Activated naive CD4-positive, alpha-beta T cell treated with Interleukin-2 at 50 U/mL for 16 hours (primary cell): Measurements from ENCODE around the gene TBC1D9B.
A peak's percentile ranks its signal among the peaks of the same experiment; 100 is the strongest.

Experiments used
- DNase-seq: peaks from one replicate; pipeline ENCODE4 v3.0.0-alpha.2; 2020

The TBC1D9B gene

DNA sequence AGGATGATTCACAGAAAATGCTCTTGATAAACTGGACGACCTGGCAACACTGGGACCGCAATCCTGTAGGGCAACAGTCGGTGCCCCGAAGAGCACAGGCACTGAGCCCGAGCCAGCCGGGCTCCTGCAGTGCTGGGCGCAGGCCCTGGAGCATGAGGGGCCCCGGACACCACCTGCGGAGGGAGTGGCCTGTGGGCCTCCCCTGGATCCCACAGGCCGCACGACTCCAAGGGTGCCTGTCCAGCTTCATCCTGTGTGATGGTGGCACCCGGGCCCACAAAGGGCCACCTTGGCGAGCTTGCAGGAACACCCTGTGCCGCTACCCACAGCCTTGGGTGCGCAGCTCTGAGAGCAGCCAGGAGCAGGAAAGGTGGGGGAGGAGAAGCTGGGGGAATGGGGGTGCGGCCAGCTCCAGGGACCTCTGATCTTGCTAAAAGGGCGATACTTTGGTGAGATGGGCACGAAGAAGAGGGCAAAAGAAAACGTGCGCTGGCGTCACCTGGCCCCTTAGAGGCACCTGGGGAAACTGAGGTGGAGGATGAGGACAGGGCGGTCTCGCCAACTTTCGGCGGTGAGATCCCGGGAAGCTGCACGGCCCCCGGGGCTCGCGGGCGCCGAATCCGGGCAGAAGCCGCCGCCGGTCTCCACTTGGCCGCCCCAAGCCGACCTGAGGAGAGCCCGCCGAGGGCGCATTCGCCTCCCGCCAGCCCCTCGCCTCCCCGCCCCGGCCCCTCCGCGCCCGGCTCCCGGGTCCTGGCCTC, 722 bp downstream of the TBC1D9B start:
- peak; percentile 28 for DNase-seq

DNA sequence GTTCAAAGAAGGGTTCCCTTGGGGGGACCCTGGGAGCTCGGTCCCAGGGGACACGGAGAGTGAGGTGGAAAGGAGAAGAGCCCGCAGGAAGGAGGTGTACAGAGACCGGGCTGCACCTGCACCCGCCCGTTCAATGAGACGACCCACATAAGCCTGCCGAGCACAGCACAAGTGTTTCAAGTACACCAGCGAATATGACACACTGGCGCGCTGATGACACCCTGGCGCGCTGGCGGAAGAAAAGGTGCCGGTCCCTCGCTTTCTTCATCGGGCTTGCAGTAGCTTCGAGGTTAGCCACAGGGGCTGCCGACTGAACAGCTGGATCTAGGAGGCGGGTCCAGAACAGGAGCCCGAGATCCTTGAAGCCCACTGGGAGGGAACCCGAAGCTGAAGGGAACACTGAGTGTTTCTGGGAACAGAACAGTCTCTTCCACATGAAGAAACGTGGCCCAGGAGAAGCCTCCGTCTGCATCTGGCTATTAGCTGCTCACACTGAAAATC, 1.4 kb downstream of the TBC1D9B start:
- DNase-seq: no peak

- DNase-seq: no peak
These were observed 2.5 kb downstream of the TBC1D9B start for GRCh38 chr5:179905161-179905560.

- no peak for DNase-seq
These were observed 3.1 kb downstream of the TBC1D9B start for GRCh38 chr5:179904463-179905160.

GRCh38 chr5:179902763-179903158, 4.9 kb downstream of the TBC1D9B start:
- no peak for DNase-seq

GRCh38 chr5:179901915-179902762, 5.6 kb downstream of the TBC1D9B start:
- no peak for DNase-seq

DNA sequence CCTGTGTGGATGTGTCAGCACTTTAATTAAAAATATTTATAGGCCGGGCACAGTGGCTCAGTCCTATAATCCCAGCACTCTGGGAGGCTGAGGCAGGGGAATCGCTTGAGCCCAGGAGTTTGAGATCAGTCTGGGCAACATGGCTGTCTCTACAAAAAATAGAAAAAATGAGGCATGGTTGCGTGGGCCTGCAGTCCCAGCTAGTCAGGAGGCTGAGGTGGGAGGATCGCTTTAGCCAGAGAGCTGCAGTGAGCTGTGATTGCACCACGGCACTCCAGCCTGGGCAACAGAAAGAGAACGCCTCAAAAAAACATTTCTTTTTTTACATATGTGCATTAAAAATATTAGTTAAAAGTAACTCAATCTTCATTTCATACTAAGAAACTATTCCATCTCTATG, 6.2 kb downstream of the TBC1D9B start:
- no peak for DNase-seq

DNA sequence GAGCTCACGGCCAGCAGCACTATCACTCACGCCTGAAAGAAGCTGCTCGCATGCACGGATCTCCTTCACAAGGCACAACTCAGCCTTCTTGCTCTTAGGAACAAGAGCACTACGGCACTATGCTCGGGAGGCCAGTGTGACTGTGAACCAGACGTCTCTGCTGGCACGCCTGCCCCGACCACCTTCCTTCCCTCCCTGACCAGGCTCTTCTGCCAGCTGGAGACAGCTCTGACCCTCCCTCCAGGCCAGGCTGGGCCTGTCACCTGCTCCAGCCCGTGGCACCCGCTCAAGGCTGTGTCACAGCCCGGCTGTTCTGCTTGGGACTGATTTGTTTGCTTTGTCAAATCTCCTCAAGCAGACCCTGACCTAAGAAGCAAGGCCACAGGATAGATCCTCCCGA, 7.0 kb downstream of the TBC1D9B start:
- DNase-seq: no peak

- DNase-seq: no peak
These were observed 7.5 kb downstream of the TBC1D9B start for GRCh38 chr5:179900206-179900605.

DNA sequence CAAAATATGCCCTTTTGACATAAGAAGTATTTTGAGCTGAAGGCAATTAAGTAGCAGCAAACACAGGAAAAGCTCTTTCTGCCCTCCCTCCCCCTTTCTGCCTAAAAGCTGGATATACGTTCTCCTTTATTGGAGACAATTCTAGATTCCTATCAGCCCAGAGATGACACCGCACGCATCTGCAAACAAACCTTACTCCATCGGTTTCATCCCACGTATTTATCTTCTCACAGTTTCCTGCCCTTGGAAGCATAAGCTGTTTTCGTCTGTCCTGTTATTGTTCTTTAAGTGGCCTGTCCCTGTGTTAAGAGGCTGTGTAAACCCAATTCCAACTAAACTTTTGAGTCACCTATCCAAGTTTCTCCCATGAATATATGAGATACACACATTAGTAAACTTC, 11.8 kb downstream of the TBC1D9B start:
- no peak for DNase-seq

DNA sequence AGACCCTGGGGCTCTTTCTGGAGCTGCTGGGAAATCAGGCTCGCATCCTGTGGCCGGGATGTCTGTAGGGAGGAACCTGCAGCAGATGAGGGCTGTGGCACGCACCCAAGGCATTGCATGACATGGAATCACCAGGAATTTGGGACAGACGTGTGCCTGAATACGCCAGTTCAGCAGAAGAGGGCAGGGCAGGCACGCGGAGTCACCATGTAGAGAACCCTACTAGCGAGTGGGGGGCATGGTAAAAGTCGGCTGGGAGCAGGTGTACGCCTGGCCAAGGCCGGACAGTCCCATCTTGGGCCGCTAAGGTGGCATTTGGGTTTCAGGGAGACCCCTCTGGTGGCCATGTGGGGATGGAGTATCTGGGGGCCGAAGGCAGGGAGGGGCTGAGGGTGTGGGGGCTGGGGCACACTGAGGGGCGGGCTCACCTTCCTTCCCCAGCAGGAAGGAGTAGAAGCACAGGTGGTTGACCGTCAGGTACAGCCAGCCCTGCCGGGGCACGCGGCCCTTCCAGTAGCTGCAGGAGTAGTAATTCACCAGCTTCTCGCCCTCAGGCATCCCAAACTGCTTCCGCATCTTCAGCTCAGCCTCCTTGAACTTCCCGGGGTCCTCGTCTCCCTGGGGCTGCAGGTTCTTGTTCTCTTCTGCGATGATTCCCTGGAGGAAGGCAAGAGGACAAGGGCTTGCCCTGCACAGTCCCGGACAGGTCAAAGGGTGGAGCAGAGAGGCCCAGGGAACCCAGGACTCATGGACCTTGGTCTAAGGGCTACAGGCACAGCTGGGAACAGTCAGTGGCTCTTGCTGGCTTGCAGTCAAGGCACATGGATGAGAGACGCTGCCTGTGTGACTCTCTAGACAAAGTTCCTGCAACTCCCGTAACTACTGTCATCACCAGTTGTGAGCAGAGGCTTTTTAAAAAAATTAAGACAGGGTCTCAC, 13.5 kb downstream of the TBC1D9B start:
- no peak for DNase-seq

DNA sequence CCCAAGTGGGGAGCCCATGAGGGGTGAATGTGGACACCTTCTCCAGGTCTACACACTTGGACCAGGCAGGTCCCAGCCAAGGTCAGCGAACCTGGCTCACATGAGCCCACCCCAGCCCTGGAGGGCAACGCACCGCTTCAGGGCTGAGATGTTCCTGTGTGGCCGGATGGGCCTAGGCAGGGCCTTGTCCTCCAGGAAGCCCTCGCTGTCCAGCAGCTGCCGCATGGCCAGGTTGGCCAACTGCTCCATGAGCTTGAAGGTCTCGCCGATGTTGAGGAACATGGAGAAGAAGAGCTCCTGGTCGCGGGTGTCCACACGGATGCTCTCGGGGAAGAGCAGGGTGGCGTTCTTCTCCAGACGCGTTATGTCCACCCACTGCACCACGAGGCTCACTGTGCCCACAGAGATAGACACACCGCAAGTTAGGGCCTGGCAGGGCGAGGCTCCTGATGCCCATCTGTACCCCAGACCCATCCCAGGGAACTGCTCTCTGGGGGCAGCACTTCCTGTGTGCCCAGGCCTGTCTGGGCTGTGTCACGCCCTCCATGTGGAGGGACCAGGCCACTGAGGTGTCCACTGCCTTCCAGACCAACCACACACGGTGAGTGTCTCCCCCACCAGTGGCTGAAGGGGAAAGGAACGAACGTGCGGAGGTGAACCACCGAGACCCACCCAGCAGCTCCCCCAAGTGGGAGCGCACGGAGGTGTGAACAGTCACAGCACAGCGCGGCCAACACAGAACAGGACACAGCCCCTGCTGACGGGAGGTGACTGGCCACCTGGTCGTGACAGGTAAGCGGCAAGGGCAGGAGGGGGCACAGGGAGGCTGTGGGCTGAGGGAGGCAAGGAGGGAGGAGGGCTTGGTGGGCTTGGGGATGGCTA, 14.4 kb downstream of the TBC1D9B start:
- DNase-seq: no peak

DNA sequence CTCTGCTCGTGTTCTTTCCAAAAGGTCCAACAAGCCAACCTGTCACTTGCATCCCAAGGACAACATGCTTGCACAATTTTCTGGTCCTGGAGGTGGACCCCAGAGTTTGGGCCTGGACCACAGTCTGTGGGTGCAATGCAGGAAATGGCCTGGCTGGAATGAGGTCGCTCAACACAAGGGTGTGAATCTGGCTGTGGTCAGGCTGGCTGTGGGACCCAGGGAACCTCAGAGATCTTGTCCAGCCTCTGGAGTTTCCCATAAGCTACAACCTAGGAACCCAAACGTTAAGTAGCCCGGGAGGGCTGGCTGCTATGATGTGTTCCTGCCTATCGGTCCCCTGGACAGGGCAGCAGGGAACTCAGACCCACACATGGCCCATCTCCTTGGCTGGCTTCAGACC, 15.4 kb downstream of the TBC1D9B start:
- DNase-seq: no peak

DNA sequence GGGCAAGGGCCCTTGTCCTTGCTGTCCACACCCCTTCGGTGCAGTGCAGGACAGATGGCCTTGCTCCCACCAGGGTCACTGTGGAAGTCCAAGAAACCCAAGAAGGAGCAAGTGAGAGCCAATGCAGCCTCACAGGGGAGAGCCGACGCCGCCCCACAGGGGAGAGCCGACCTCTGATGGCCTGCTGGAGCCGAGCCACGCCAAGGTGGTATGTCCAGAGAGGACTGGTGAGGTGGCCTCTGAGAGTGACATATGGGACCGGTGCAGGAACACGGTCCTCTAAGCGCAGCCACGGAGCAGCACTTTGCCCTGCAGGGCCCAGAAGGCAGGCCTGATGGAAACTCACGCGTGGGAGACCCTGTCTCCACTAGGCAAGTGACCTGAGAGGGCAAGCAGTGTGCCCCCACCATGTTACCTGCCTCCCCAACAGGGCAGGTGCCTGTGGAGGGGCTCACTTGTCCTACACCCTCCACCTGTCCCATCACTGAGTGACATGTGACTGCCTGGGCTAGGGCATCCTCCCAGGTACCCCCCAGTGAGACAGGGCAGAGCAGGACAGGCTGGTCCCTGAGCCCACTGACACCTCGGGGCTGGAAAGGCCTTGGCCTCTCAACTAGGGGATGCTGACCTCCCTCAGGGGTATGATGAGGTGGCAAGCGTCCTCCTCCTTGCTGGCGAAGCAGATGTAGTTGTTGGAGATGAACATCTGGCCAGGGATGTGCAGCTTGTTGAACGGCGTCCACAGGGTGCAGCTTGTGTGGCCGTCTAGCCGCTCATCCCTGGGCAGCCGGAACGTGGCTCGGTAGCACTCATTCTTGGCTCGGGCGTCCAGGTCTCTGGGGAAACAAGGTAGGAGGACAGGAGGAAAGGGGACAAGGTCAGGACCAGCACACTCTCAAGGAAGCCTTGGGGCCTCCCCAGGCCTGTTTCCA, 16.7 kb downstream of the TBC1D9B start:
- DNase-seq: no peak

GRCh38 chr5:179889885-179890284, 17.8 kb downstream of the TBC1D9B start:
- no peak for DNase-seq

- no peak for DNase-seq
These were observed 19.9 kb downstream of the TBC1D9B start for GRCh38 chr5:179887802-179888201.

GRCh38 chr5:179887095-179887494, 20.6 kb downstream of the TBC1D9B start:
- no peak for DNase-seq

DNA sequence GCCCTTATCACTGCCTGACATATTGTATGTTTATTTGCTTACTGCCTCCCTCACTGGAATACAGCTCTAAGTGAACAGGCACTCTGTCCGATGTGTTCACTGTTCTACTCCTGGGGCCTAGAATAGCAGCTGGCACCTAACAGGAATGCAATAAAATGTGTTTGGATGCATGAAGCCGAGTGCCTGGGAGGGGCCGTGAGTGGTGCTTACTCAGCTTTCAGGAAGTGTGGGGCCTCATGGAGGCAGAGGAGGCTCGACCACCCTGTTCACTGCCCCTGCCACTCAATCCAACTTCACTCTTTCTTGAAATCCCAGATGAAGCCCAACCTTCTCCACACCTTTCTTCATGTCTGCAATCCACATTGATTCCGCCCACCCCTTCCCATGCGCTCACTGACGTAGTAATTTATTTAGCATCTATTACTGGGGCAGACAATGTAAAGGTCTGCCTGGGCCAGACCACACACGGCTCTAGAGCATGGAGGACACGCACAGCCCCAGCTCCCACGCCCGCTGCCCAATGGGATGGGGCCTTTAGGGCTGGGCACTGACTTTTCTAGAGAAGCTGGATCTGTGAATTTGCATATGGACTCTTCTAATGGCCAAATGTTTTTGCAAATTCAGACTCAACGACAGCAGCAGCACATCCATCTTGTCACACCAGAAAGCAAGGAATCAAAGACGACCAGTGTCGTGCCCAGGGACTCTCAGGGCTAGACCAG, 21.3 kb downstream of the TBC1D9B start:
- no peak for DNase-seq

GRCh38 chr5:179885491-179886090, 22.1 kb downstream of the TBC1D9B start:
- DNase-seq: no peak
